ENCODE measurements around the gene UBLCP1. TPM values are rescaled to one million over a fixed set of nuclear protein-coding genes. Genes with fewer than 3 reads are reported as not detected.
"Not testable (repeated sequence)": the region's sequence is repeated elsewhere in the genome, so short reads cannot be mapped to it uniquely, and the experiment has no call there.

The UBLCP1 gene
- total and polyA plus RNA-seq, 12 donors = 11.3 to 27.2 (median 21.2) TPM

DNA sequence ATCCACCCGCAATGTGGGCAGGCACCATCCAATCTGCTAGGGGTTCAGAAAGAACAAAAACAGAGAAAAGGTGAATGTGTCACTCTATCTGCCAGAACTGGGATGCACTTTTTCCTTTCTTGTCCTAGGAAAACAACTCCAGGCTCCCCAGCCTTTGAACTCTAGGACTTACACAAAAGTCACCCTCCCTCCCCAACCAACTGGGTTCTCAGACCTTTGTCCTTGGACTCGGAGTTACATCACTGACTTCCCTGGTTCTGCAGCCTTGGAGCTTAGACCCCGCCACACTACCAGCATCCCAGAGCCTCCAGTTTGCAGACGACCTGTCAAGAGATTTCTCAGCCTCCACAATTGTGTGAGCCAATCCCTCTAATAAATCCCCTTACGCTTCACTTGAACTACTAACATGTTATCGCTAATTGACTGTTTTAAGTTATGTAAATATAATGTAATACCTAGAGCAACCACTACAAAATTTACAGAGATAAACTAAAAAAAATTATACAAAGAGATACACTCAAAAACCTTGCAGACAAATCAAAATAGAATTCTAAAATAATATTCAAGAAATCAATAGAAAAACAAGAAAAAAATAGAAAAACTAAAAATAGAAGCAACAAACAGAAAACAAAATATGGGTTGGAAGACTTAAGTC lies 5.3 kb upstream of the UBLCP1 start:
- WGBS, 4 donors = 56 to 69% (median 64%) methylated on average over 6 of the region's 6 CpGs
- H3K9me3 ChIP-seq (replicated peaks in 1 of 3) = no peaks in the 10 kb centered on the region
- H3K27ac ChIP-seq = no peak overlapping the region
- H3K4me1 ChIP-seq (replicated peaks in 1 of 2) = peaks cover 0 to 7% of the 10 kb centered on the region in 2 donors
- no peak for DNase-seq
- intact Hi-C loops (cut with DNase I) = no loop called here
- TF ChIP-seq, protein P1, sequence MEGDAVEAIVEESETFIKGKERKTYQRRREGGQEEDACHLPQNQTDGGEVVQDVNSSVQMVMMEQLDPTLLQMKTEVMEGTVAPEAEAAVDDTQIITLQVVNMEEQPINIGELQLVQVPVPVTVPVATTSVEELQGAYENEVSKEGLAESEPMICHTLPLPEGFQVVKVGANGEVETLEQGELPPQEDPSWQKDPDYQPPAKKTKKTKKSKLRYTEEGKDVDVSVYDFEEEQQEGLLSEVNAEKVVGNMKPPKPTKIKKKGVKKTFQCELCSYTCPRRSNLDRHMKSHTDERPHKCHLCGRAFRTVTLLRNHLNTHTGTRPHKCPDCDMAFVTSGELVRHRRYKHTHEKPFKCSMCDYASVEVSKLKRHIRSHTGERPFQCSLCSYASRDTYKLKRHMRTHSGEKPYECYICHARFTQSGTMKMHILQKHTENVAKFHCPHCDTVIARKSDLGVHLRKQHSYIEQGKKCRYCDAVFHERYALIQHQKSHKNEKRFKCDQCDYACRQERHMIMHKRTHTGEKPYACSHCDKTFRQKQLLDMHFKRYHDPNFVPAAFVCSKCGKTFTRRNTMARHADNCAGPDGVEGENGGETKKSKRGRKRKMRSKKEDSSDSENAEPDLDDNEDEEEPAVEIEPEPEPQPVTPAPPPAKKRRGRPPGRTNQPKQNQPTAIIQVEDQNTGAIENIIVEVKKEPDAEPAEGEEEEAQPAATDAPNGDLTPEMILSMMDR (IDR thresholded peaks at IDR 0.05) = peak in 1 of 6 experiments; percentile 11
- no peak for TF ChIP-seq POLR2A (IDR thresholded peaks at IDR 0.05)
- H3K36me3 ChIP-seq (replicated peaks in 1 of 2) = no peaks in the 10 kb centered on the region
- no peak overlapping the region for H3K4me3 ChIP-seq
- no peaks in the 10 kb centered on the region for H3K27me3 ChIP-seq

- Histone ChIP-seq H3K4me1 (replicated peaks in 1 of 2) (peaks cover 0 to 7% of the 10 kb centered on the region in 2 donors), H3K27me3 (no peaks in the 10 kb centered on the region), H3K36me3 (replicated peaks in 1 of 2) (no peaks in the 10 kb centered on the region), H3K4me3 (no peak overlapping the region), H3K9me3 (replicated peaks in 1 of 3) (no peaks in the 10 kb centered on the region), H3K27ac (no peak overlapping the region)
- intact Hi-C loops (cut with DNase I) = no loop called here
- TF ChIP-seq POLR2A (IDR thresholded peaks at IDR 0.05) = no peak
- TF ChIP-seq, protein P1 (IDR thresholded peaks at IDR 0.05) = no peak
- 83 to 94% (median 89%) methylated on average over 2 of the region's 2 CpGs for WGBS, 4 donors
- no peak for DNase-seq
Measured at GRCh38 chr5:159258361-159258760, 4.7 kb upstream of the UBLCP1 start.

DNA sequence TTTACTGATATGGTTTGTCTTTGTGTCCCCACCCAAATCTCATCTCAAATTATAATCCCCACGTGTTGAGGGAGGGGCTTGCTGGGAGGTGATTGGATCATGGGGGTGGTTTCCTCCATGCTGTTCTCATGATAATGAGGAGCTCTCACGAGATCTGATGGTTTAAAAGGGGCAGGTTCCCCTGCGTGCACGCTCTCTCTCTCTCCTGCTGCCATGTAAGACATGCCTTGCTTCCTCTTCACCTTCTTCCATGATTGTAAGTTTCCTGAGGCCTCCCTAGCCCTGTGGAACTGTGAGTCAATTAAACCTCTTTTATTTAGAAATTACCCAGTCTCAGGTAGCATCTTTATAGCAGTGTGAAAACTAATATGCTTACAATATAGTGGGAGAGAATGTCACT lies 2.9 kb upstream of the UBLCP1 start:
- H3K27ac ChIP-seq; H3K9me3 ChIP-seq (replicated peaks in 1 of 3); H3K36me3 ChIP-seq (replicated peaks in 1 of 2); H3K4me3 ChIP-seq; H3K27me3 ChIP-seq; DNase-seq: not testable (repeated sequence)
- intact Hi-C loops (cut with DNase I) = loop anchor here in 1 of 2 donors (5.0 to 10.0 kb wide), 2 partner anchors 48 to 105 kb away; no protein-coding TSS in a partner anchor
- H3K4me1 ChIP-seq (replicated peaks in 1 of 2) = peaks cover 0 to 23% of the 10 kb centered on the region in 2 donors
- WGBS, 4 donors = 54 to 62% (median 57%) methylated on average over 4 of the region's 4 CpGs

- Histone ChIP-seq H3K36me3 (replicated peaks in 1 of 2) (no peaks in the 10 kb centered on the region), H3K4me1 (replicated peaks in 1 of 2) (peaks cover 0 to 24% of the 10 kb centered on the region in 2 donors), H3K4me3 (peak overlapping the region; percentile 73 to 87 (median 84)), H3K27me3 (no peaks in the 10 kb centered on the region), H3K9me3 (replicated peaks in 1 of 3) (no peaks in the 10 kb centered on the region), H3K27ac (peak overlapping the region; percentile 57 to 92 (median 74))
- peak in 1 of 7 donors; percentile 1 for DNase-seq
- WGBS, 4 donors = 22 to 33% (median 25%) methylated on average over 10 of the region's 10 CpGs
- TF ChIP-seq, protein P1 (IDR thresholded peaks at IDR 0.05) = no peak
- no peak for TF ChIP-seq POLR2A (IDR thresholded peaks at IDR 0.05)
- intact Hi-C loops (cut with DNase I) = loop anchor here in 1 of 2 donors (5.0 to 10.0 kb wide), 2 partner anchors 50 to 108 kb away; no protein-coding TSS in a partner anchor
Measured at GRCh38 chr5:159262472-159262858, 625 bp upstream of the UBLCP1 start.

DNA sequence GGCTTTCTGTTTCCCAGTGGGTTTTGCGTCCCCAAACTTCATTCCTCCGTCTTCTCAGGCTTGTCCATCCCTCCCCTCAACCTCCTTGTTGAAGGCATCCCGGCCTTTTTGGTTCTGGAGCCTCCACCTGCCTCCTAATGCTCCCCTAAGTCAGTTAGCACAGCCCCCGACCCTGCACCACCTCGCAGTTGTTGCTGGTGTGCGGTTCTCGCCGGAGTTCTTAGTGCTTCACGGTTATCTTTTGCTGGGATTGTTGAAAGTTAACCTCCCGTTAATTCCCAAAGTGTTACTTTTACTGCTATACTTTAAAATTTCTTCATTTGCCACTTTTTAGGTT lies 447 bp downstream of the UBLCP1 start:
- peak in 1 of 7 donors; percentile 8 for DNase-seq
- Histone ChIP-seq H3K36me3 (replicated peaks in 1 of 2) (no peaks in the 10 kb centered on the region), H3K4me1 (replicated peaks in 1 of 2) (peaks cover 0 to 24% of the 10 kb centered on the region in 2 donors), H3K4me3 (peak overlapping the region; percentile 73 to 87 (median 84)), H3K27me3 (no peaks in the 10 kb centered on the region), H3K9me3 (replicated peaks in 1 of 3) (no peaks in the 10 kb centered on the region), H3K27ac (peak overlapping the region in 4 of 5 donors; percentile 62 to 92 (median 80))
- no peak for TF ChIP-seq POLR2A (IDR thresholded peaks at IDR 0.05)
- TF ChIP-seq, protein P1 (IDR thresholded peaks at IDR 0.05) = no peak
- WGBS, 4 donors = 3 to 7% (median 5%) methylated on average over 10 of the region's 10 CpGs
- intact Hi-C loops (cut with DNase I) = loop anchor here in 1 of 2 donors (5.0 to 10.0 kb wide), 2 partner anchors 51 to 109 kb away; no protein-coding TSS in a partner anchor

DNA sequence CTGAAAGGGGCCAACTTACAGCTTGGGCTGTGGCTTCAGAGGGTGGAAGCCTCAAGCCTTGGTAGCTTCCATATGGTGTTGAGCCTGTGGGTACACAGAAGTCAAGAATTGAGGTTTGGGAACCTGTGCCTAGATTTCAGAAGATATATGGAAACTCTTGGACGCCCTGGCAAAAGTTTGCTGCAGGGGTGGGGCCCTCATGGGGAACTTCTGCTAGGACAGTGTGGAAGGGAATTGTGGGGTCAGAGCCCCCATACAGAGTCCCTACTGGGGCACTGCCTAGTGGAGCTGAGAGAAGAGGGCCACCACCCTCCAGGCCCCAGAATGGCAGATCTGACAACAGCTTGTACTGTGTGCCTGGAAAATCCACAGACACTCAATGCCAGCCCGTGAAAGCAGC lies 3.7 kb downstream of the UBLCP1 start:
- WGBS, 4 donors = 99 to 100% (median 100%) methylated on average over 1 to 2 of the region's 2 CpGs
- intact Hi-C loops (cut with DNase I) = loop anchor here in 1 of 2 donors (10.0 kb wide), 1 partner anchor 112 kb away; no protein-coding TSS in a partner anchor
- H3K9me3 ChIP-seq (replicated peaks in 1 of 3) = not testable (repeated sequence)

More for the DNA sequence above, 3.7 kb downstream of the UBLCP1 start:
- not testable (repeated sequence) for H3K36me3 ChIP-seq (replicated peaks in 1 of 2); H3K4me3 ChIP-seq; DNase-seq; H3K27ac ChIP-seq; H3K27me3 ChIP-seq
- peaks cover 0 to 24% of the 10 kb centered on the region in 2 donors for H3K4me1 ChIP-seq (replicated peaks in 1 of 2)
